ENCODE data around the gene CD68. TPM values are rescaled to one million over a fixed set of nuclear protein-coding genes. Genes with fewer than 3 reads are reported as not detected.

Gene CD68
- total and polyA plus RNA-seq, 12 donors, result 19.4 to 207 (median 145) TPM

DNA sequence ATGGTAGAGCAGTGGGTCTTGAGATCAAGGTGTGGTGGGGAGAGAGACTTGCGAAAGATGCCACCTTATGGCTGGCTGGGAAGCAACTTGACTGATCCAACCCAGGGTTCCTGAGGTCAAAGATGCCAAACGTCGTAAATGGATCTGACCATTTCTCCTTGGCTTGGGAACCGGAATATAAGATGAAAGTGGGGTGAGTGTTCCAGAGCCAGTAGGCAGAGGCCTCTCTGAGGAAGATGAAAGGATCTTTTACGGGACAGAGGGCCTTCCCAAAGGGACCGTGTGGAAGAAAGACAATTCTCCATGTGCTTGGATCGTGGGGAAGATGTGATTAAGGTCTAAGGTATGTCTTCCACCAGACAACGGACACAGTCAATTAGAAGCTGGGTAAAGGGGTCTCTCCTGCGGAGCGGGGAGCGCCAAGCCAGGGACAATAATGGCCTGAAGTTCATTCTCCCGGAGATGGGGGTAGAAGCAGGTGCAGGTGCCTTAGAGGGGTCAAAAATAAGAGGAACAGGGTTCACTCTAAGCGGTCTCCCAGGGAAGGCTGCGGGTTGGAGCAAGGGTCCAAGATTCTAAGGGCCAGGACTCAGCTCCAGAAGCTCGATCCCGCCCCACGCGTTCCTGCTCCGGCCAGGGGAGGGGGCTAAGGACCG, 34.5 kb downstream of the CD68 start:
- H3K36me3 ChIP-seq (replicated peaks in 1 of 2), result peaks cover 0 to 10% of the 10 kb centered on the region in 2 donors
- H3K4me3 ChIP-seq, result peak overlapping the region in 3 of 4 donors; percentile 13 to 92 (median 54)
- no peaks in the 10 kb centered on the region for H3K9me3 ChIP-seq (replicated peaks in 1 of 3)
- DNase-seq, result no peak
- H3K27ac ChIP-seq, result peak overlapping the region in 4 of 5 donors; percentile 83 to 100 (median 94)
- TF ChIP-seq POLR2A (IDR thresholded peaks at IDR 0.05), result no peak
- TF ChIP-seq CTCF (IDR thresholded peaks at IDR 0.05), result no peak
- peaks cover 30 to 50% of the 10 kb centered on the region in 2 donors for H3K4me1 ChIP-seq (replicated peaks in 1 of 2)
- intact Hi-C loops (cut with DNase I), result no loop called here
- H3K27me3 ChIP-seq, result no peaks in the 10 kb centered on the region
- 7 to 13% (median 7%) methylated on average over 14 to 20 of the region's 20 CpGs for WGBS, 4 donors

GRCh38 chr17:7614425-7615264, 35.2 kb downstream of the CD68 start, which contains the start of gene FXR2:
Gene FXR2 (minus strand): TSS chr17:7614897. CDS start chr17:7614532, 365 bp downstream.
- Histone ChIP-seq H3K27me3 (no peaks in the 10 kb centered on the region), H3K36me3 (replicated peaks in 1 of 2) (peaks cover 0 to 10% of the 10 kb centered on the region in 2 donors), H3K9me3 (replicated peaks in 1 of 3) (no peaks in the 10 kb centered on the region), H3K4me3 (peak within 1 kb of the TSS in 3 of 4 donors; percentile 13 to 92 (median 54)), H3K27ac (peak within 1 kb of the TSS; percentile 39 to 100 (median 93)), H3K4me1 (replicated peaks in 1 of 2) (peaks cover 30 to 43% of the 10 kb centered on the region in 2 donors)
- intact Hi-C loops (cut with DNase I), result no loop called here
- 0 to 1% (median 1%) methylated on average over 5 to 93 of the region's 93 CpGs for WGBS, 4 donors
- DNase-seq, result peak; percentile 99 to 100 (median 100)
- TF ChIP-seq POLR2A (IDR thresholded peaks at IDR 0.05) (peak; percentile 74 to 91), CTCF (IDR thresholded peaks at IDR 0.05) (peak; percentile 43 to 82 (median 53))

DNA sequence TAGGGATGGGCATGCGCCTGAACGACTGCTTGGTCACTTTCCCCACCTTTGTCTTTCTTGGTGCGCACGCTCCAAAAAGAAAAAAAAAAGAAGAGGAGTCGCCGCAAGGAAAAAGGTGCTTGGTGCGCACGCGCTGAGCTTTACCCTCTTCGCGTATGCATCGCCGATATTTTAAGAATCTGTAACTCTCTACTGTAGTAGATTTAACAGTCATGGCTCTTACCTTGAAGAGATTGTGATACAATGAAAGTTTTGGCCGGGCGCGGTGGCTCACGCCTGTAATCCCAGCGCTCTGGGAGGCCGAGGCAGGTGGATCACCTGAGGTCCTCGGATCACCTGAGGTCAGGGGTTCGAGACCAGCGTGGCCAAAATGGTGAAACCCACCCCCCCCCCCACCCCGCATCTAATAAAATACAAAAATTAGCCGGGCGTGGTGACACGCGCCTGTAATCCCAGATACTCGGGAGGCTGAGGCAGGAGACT, 35.9 kb downstream of the CD68 start:
- TF ChIP-seq CTCF (IDR thresholded peaks at IDR 0.05) (no peak), POLR2A (IDR thresholded peaks at IDR 0.05) (no peak)
- no peaks in the 10 kb centered on the region for H3K27me3 ChIP-seq
- intact Hi-C loops (cut with DNase I), result no loop called here
- 2 to 8% (median 5%) methylated on average over 22 to 28 of the region's 28 CpGs for WGBS, 4 donors
- H3K4me3 ChIP-seq, result peak overlapping the region in 2 of 4 donors; percentile 37 to 46
- DNase-seq, result no peak
- H3K27ac ChIP-seq, result peak overlapping the region in 4 of 5 donors; percentile 30 to 100 (median 94)
- peaks cover 0 to 10% of the 10 kb centered on the region in 2 donors for H3K36me3 ChIP-seq (replicated peaks in 1 of 2)
- H3K4me1 ChIP-seq (replicated peaks in 1 of 2), result peaks cover 30 to 37% of the 10 kb centered on the region in 2 donors
- no peaks in the 10 kb centered on the region for H3K9me3 ChIP-seq (replicated peaks in 1 of 3)

DNA sequence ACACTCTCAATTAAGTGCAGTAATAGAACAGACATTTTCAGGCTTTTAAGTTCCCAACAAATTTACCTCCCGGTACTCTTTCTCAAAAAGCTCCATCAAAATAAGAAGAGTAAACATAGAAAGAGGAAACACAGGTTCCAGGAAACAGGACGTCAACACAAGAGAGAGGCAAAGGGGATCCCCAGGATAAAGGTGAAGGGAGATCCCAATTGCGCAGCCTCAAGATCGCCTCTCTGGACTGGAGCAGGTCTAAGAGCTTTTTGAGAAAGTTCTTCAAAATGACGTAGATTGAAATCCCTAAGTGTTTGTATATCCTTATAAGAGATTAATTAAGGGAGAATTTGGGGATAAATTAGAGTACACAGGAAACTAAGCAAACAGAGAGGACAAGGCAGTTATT, 39.2 kb downstream of the CD68 start:
- H3K4me1 ChIP-seq (replicated peaks in 1 of 2), result peaks cover 4% of the 10 kb centered on the region in 2 donors
- H3K9me3 ChIP-seq (replicated peaks in 1 of 3), result no peaks in the 10 kb centered on the region
- H3K27ac ChIP-seq, result no peak overlapping the region
- WGBS, 4 donors, result 77 to 82% (median 79%) methylated on average over 5 of the region's 5 CpGs
- intact Hi-C loops (cut with DNase I), result no loop called here
- TF ChIP-seq POLR2A (IDR thresholded peaks at IDR 0.05) (no peak), CTCF (IDR thresholded peaks at IDR 0.05) (no peak)
- no peaks in the 10 kb centered on the region for H3K27me3 ChIP-seq
- no peak overlapping the region for H3K4me3 ChIP-seq
- no peak for DNase-seq
- no peaks in the 10 kb centered on the region for H3K36me3 ChIP-seq (replicated peaks in 1 of 2)
